CD4-positive, alpha-beta T cell (primary cell): ENCODE data around the gene AHCYL1. TPM values are rescaled to one million over a fixed set of nuclear protein-coding genes. Genes with fewer than 3 reads are reported as not detected.

Experiments
- ATAC-seq: fragments of 200-7000 bp; cut with Tn5 transposase; one replicate; pipeline ENCODE4 v1.10.0; 2022; ENCODE audit warnings: mild to moderate bottlenecking; ENCODE audit not compliant: poor library complexity
- CTCF ChIA-PET: fragments of 350-600 bp; sonication (Branson Sonifier 250); formaldehyde crosslinking; loops from one replicate; lab custom pipeline; 2021; ENCODE audit warnings: antibody characterized with exemption, inconsistent platforms; lab: Charles Lee
- POLR2A ChIA-PET: fragments of 350-600 bp; sonication (Branson Sonifier 250); formaldehyde crosslinking; loops from one replicate; lab custom pipeline; 2021; ENCODE audit warnings: antibody characterized with exemption, inconsistent platforms; lab: Charles Lee
- DNase-seq, 14 experiments: peaks; one replicate each; pipeline ENCODE4 v3.0.0-alpha.2; 2013 to 2020; ENCODE audit warnings: mixed read lengths in 2 of 14
- H3K27ac ChIP-seq, 2 donors: one replicate each; pipeline versions ENCODE4 v1.5.1 to v1.7.0; 2013; ENCODE audit warnings: low read length in 2 of 2, low read depth in 1 of 2, mild to moderate bottlenecking in 1 of 2
- H3K27me3 ChIP-seq, 2 experiments: 1 replicate in 1 of 2; 2 replicates in 1 of 2; pipeline versions ENCODE4 v1.6.1 to v1.7.0; 2013; ENCODE audit warnings: low read length in 2 of 2, control low read depth in 1 of 2, mild to moderate bottlenecking in 1 of 2, moderate library complexity in 1 of 2; ENCODE audit not compliant: insufficient read depth in 2 of 2, control insufficient read depth in 1 of 2
- H3K36me3 ChIP-seq: one replicate; pipeline ENCODE4 v1.6.1; 2013; ENCODE audit warnings: low read length, control low read depth; ENCODE audit not compliant: insufficient read depth
- H3K4me1 ChIP-seq: one replicate; pipeline ENCODE4 v1.6.1; 2013; ENCODE audit warnings: low read length, control low read depth; ENCODE audit not compliant: insufficient read depth
- H3K4me3 ChIP-seq: one replicate; pipeline ENCODE4 v1.5.1; 2013; ENCODE audit warnings: mild to moderate bottlenecking, low read length, moderate library complexity
- H3K9me3 ChIP-seq, 2 experiments: 1 replicate in 1 of 2; 2 replicates in 1 of 2; pipeline versions ENCODE4 v1.6.1 to v1.7.0; 2013; ENCODE audit warnings: low read length in 2 of 2, mild to moderate bottlenecking in 2 of 2, control low read depth in 1 of 2, moderate library complexity in 1 of 2; ENCODE audit not compliant: control insufficient read depth in 1 of 2, insufficient read depth in 1 of 2
- H3K27ac Mint-ChIP-seq: one replicate; pipeline ENCODE4 v1.8.0; 2020; ENCODE audit warnings: mixed read lengths
- H3K27me3 Mint-ChIP-seq: one replicate; pipeline ENCODE4 v1.8.0; 2021; ENCODE audit warnings: mixed read lengths
- H3K36me3 Mint-ChIP-seq: one replicate; pipeline ENCODE4 v1.8.0; 2021; ENCODE audit warnings: low read depth, mixed read lengths
- H3K4me1 Mint-ChIP-seq: one replicate; pipeline ENCODE4 v1.8.0; 2021; ENCODE audit warnings: low read depth, mixed read lengths
- H3K4me3 Mint-ChIP-seq: one replicate; pipeline ENCODE4 v1.8.0; 2020; ENCODE audit warnings: mild to moderate bottlenecking, mixed read lengths
- H3K9me3 Mint-ChIP-seq: one replicate; pipeline ENCODE4 v1.8.0; 2020; ENCODE audit warnings: mixed read lengths
- intact Hi-C, 2 experiments: fragments of 100-400 bp; cut with DNase I in 1 of 2; cut with micrococcal nuclease in 1 of 2; formaldehyde crosslinking; loops; one replicate each; pipeline versions ENCODE4 v1.15.1 to v1.9.0; 2023 to 2025; cut with DNase I, micrococcal nuclease
- polyA plus RNA-seq, 2 donors: library from polyadenylated mRNA; unstranded; fragments of 120-200 nt; gene quantifications; one replicate each; pipeline ENCODE4 v1.2.1, GENCODE V29; 2013
- total RNA-seq, 174 experiments: library from RNA in 2 of 174; stranded (reverse) in 2 of 174; gene quantifications; one replicate each; pipeline ENCODE4 v1.2.3 and lab custom pipeline; 2021 to 2026
- TF ChIP-seq, protein P1 (sequence below): fragments of 200-600 bp; IDR thresholded peaks from one replicate; pipeline ENCODE4 v1.8.0; 2022; ENCODE audit warnings: antibody characterized with exemption, mild to moderate bottlenecking

The AHCYL1 gene
- total RNA-seq: 1 to 10 TPM; 6.9 to 8.4 TPM
- 30.3 TPM for polyA plus RNA-seq (2013, experiment 1 of 2)
- 36.9 TPM for polyA plus RNA-seq (2013, experiment 2 of 2)
- total RNA-seq (lab: John Stamatoyannopoulos, UW): 27.7 to 148 (median 77.5) reads per million in 172 experiments

DNA sequence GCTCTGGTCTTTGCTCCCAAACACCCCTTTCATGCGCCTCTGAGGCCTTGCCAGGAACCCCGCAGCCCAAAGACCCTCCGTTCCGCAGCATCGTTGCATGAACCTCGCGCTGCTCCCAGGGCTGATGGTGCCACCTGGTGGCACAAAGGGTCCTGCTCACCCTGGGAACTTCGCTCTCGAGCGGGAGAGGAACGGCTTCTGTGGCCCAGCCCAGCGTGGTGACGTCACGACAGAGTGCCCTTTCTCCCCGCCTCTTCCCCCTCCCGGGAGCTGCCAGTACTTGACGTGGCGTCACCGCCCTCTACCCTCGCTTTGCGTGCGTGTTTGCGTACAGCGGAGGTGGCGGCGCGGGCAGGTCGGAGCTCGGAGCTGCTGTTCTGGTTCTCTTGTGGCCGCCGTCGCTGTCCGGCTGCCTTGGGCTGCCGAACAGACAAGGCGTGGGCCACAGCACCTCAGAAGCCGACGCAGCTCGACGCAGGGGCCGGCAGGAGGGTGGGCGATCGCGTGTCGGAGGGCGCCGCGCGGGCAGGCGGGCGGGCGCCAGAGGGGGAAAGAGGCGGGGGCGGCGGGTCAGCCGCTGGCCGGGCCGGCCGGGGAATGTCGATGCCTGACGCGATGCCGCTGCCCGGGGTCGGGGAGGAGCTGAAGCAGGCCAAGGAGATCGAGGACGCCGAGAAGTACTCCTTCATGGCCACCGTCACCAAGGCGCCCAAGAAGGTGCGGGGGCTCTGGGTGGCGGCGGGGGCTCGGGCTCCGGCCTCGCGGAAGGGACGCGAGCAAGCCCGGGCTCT, at the start of gene AHCYL1:
TSS of gene AHCYL1 (plus strand) at position 310 of the 791 bp plus-strand sequence. CDS start at position 598, 288 bp downstream.
- Mint-ChIP-seq H3K4me1 (peaks cover 51% of the 10 kb centered on the region), H3K4me3 (peak within 1 kb of the TSS; percentile 99), H3K9me3 (no peaks in the 10 kb centered on the region), H3K27me3 (no peaks in the 10 kb centered on the region), H3K27ac (peak within 1 kb of the TSS; percentile 97), H3K36me3 (peaks cover 22% of the 10 kb centered on the region)
- peak; percentile 98 to 100 (median 99) for DNase-seq
- ChIA-PET CTCF (interaction anchor here (0.6 to 5.0 kb wide), 37 partner anchors 8 to 884 kb away, joined by 3 to 133 read pairs (median 4); partner anchors contain the start of genes CSF1, GNAI3, GSTM3 and RBM15), POLR2A (interaction anchor here (0.6 to 2.3 kb wide), 32 partner anchors 11 to 1293 kb away, joined by 3 to 44 read pairs (median 5); partner anchors contain the start of genes AMPD2, GNAI3, GNAT2 and GSTM1)
- no peaks in the 10 kb centered on the region for H3K9me3 ChIP-seq
- TF ChIP-seq, protein P1, sequence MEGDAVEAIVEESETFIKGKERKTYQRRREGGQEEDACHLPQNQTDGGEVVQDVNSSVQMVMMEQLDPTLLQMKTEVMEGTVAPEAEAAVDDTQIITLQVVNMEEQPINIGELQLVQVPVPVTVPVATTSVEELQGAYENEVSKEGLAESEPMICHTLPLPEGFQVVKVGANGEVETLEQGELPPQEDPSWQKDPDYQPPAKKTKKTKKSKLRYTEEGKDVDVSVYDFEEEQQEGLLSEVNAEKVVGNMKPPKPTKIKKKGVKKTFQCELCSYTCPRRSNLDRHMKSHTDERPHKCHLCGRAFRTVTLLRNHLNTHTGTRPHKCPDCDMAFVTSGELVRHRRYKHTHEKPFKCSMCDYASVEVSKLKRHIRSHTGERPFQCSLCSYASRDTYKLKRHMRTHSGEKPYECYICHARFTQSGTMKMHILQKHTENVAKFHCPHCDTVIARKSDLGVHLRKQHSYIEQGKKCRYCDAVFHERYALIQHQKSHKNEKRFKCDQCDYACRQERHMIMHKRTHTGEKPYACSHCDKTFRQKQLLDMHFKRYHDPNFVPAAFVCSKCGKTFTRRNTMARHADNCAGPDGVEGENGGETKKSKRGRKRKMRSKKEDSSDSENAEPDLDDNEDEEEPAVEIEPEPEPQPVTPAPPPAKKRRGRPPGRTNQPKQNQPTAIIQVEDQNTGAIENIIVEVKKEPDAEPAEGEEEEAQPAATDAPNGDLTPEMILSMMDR: peak; percentile 92
- peaks cover 5% of the 10 kb centered on the region for H3K36me3 ChIP-seq
- intact Hi-C loops: loop anchor here (1.0 to 10.0 kb wide), 12 partner anchors 50 to 1240 kb away; partner anchors contain the start of genes STRIP1 (in 2 of the 2), ATXN7L2 (in 1 of the 2), GSTM1 (in 1 of the 2) and PSMA5 (in 1 of the 2)
- ATAC-seq: peak; percentile 99
- no peaks in the 10 kb centered on the region for H3K27me3 ChIP-seq
- H3K4me3 ChIP-seq: peak within 1 kb of the TSS; percentile 90
- H3K4me1 ChIP-seq: peaks cover 29% of the 10 kb centered on the region
- H3K27ac ChIP-seq: peak within 1 kb of the TSS; percentile 71 to 80

DNA sequence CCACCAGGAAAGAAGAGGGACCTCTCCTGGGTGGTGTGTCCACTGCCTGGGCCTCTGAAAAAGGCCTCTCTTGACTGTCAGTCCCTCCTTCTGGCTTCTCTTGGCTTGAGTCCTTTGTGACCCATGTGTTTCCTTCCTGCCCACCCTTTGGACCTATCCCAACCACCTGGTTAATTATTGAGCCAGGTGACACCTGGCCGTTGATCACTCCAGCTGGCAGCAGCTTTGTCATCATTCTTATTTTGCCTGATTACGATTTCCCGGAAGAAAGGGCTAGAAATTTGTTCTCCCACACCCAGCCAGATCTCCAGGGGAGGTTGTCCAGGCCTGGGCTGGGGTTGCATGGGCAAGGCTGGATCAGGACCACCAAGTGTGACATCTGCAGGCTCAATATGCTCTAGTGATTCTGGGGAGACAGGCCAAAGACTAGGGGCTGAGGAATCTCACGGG, 49.1 kb upstream of the AHCYL1 start:
- intact Hi-C loops: no loop called here
- CTCF ChIA-PET: no interaction called here
- POLR2A ChIA-PET: no interaction called here

DNA sequence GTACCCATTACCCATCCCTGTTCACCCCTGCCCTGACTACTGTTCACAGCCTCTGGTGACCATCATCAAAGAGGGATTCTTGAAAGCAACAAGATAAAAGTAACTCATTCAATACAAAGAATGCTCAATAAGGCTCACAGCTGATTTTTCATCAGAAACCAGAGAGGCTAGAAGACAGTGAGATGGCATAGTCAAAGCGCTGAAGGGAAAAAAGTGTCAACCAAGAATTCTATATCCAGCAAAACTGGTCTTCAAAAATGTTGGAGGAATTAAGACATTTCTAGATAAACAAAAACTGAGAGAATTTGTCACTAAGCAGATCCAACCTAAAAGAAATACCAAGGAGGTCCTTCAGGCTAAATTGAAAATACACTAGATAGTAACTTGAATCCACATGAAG, 46.8 kb upstream of the AHCYL1 start:
- H3K9me3 Mint-ChIP-seq: peaks cover 9% of the 10 kb centered on the region
- no peaks in the 10 kb centered on the region for H3K27me3 ChIP-seq
- ATAC-seq: no peak
- TF ChIP-seq, protein P1: no peak
- peaks cover 7 to 14% of the 10 kb centered on the region in 2 experiments for H3K9me3 ChIP-seq
- no peaks in the 10 kb centered on the region for H3K27me3 Mint-ChIP-seq
- no peak overlapping the region for H3K27ac Mint-ChIP-seq
- H3K4me1 Mint-ChIP-seq: no peaks in the 10 kb centered on the region
- DNase-seq: no peak
- H3K27ac ChIP-seq: no peak overlapping the region
- CTCF ChIA-PET: no interaction called here
- H3K4me3 Mint-ChIP-seq: no peak overlapping the region
- POLR2A ChIA-PET: no interaction called here
- H3K4me3 ChIP-seq: no peak overlapping the region
- intact Hi-C loops: no loop called here
- peaks cover 4% of the 10 kb centered on the region for H3K36me3 Mint-ChIP-seq
- H3K36me3 ChIP-seq: no peaks in the 10 kb centered on the region
- H3K4me1 ChIP-seq: peaks cover 9% of the 10 kb centered on the region

More for the DNA sequence above, 49.1 kb upstream of the AHCYL1 start:
- no peaks in the 10 kb centered on the region for H3K27me3 Mint-ChIP-seq
- TF ChIP-seq, protein P1: no peak
- no peak overlapping the region for H3K27ac Mint-ChIP-seq
- no peak overlapping the region for H3K4me3 Mint-ChIP-seq
- Histone ChIP-seq H3K36me3 (no peaks in the 10 kb centered on the region), H3K27me3 (no peaks in the 10 kb centered on the region), H3K9me3 (peaks cover 7 to 14% of the 10 kb centered on the region in 2 experiments), H3K4me3 (no peak overlapping the region), H3K27ac (no peak overlapping the region), H3K4me1 (peaks cover 9% of the 10 kb centered on the region)
- DNase-seq: no peak
- peaks cover 9% of the 10 kb centered on the region for H3K9me3 Mint-ChIP-seq
- ATAC-seq: no peak
- no peaks in the 10 kb centered on the region for H3K4me1 Mint-ChIP-seq
- peaks cover 4% of the 10 kb centered on the region for H3K36me3 Mint-ChIP-seq
